WTC11 (cell line): ENCODE results near the gene EXOC3L4. TPM values are rescaled to one million over a fixed set of nuclear protein-coding genes. Genes with fewer than 3 reads are reported as not detected.

ENCODE experiments used
- ATAC-seq: fragments of 200-7000 bp; cut with Tn5 transposase; 2 replicates; pipeline ENCODE4 v1.10.0; 2021; ENCODE audit warnings: mild to moderate bottlenecking, moderate library complexity
- CTCF ChIA-PET: fragments of 300-600 bp; sonication (Branson Sonifier 250); formaldehyde crosslinking; loops from one replicate; lab custom pipeline; 2021; ENCODE audit warnings: antibody characterized with exemption; lab: Charles Lee
- POLR2A ChIA-PET: fragments of 350-600 bp; sonication (Branson Sonifier 250); formaldehyde crosslinking; loops from one replicate; lab custom pipeline; 2021; ENCODE audit warnings: antibody characterized with exemption; lab: Charles Lee
- DNase-seq: peaks from one replicate; pipeline ENCODE4 v3.0.0; 2021; ENCODE audit warnings: low spot score
- H3K27ac Mint-ChIP-seq: 2 replicates; pipeline ENCODE4 v1.8.0; 2021; ENCODE audit warnings: mixed read lengths
- H3K27me3 Mint-ChIP-seq: 2 replicates; pipeline ENCODE4 v1.8.0; 2021; ENCODE audit warnings: low read depth, mild to moderate bottlenecking, moderate library complexity, mixed read lengths
- H3K36me3 Mint-ChIP-seq: 2 replicates; pipeline ENCODE4 v1.8.0; 2021; ENCODE audit warnings: mixed read lengths
- H3K4me1 Mint-ChIP-seq: 2 replicates; pipeline ENCODE4 v1.8.0; 2022; ENCODE audit warnings: mixed read lengths
- H3K4me3 Mint-ChIP-seq: 2 replicates; pipeline ENCODE4 v1.8.0; 2021; ENCODE audit warnings: mild to moderate bottlenecking, moderate library complexity, mixed read lengths
- H3K9me3 Mint-ChIP-seq: 2 replicates; pipeline ENCODE4 v1.8.0; 2021; ENCODE audit warnings: mixed read lengths
- CBFB ChIP-seq: sonication (generic); formaldehyde crosslinking; IDR thresholded peaks from 2 replicates; pipeline ENCODE4 v1.8.1; 2022; ENCODE audit warnings: mild to moderate bottlenecking, low read depth, missing genetic modification reagents
- CREM ChIP-seq: sonication (generic); formaldehyde crosslinking; IDR thresholded peaks from 2 replicates; pipeline ENCODE4 v1.8.1; 2022; ENCODE audit warnings: mild to moderate bottlenecking, missing genetic modification reagents, moderate library complexity
- ETV6 ChIP-seq: sonication (generic); formaldehyde crosslinking; IDR thresholded peaks from 2 replicates; pipeline ENCODE4 v1.8.1; 2022; ENCODE audit warnings: mild to moderate bottlenecking, missing genetic modification reagents
- MXD4 ChIP-seq: fragments of 250-450 bp; sonication (Bioruptor Pico); IDR thresholded peaks from 2 replicates; pipeline ENCODE4 v1.8.0; 2021; ENCODE audit warnings: mild to moderate bottlenecking, moderate library complexity, borderline replicate concordance
- NR1H2 ChIP-seq: sonication (generic); formaldehyde crosslinking; IDR thresholded peaks from 2 replicates; pipeline ENCODE4 v1.9.0; 2021; ENCODE audit warnings: mild to moderate bottlenecking, moderate library complexity, missing genetic modification reagents
- NR3C1 ChIP-seq: sonication (generic); formaldehyde crosslinking; conservative IDR thresholded peaks from 2 replicates; pipeline ENCODE4 v1.8.1; 2023; ENCODE audit warnings: low read depth, mild to moderate bottlenecking, missing genetic modification reagents
- PRRX2 ChIP-seq: fragments of 250-450 bp; sonication (Bioruptor Pico); IDR thresholded peaks from 2 replicates; pipeline ENCODE4 v1.8.0; 2021; ENCODE audit warnings: mild to moderate bottlenecking
- RORB ChIP-seq: fragments of 250-450 bp; sonication (Bioruptor Pico); IDR thresholded peaks from 2 replicates; pipeline ENCODE4 v1.9.0; 2021; ENCODE audit warnings: mild to moderate bottlenecking
- SOX15 ChIP-seq: fragments of 250-450 bp; sonication (Bioruptor Pico); IDR thresholded peaks from 2 replicates; pipeline ENCODE4 v1.9.0; 2021; ENCODE audit warnings: mild to moderate bottlenecking
- TCF7 ChIP-seq: sonication (generic); formaldehyde crosslinking; IDR thresholded peaks from 2 replicates; pipeline ENCODE4 v1.8.0; 2022; ENCODE audit warnings: mild to moderate bottlenecking, low read depth, missing genetic modification reagents, moderate library complexity
- TEAD1 ChIP-seq: sonication (generic); formaldehyde crosslinking; IDR thresholded peaks from 2 replicates; pipeline ENCODE4 v1.8.0; 2022; ENCODE audit warnings: mild to moderate bottlenecking, missing genetic modification reagents
- TEAD4 ChIP-seq: sonication (generic); formaldehyde crosslinking; IDR thresholded peaks from 2 replicates; pipeline ENCODE4 v1.8.0; 2022; ENCODE audit warnings: mild to moderate bottlenecking, missing genetic modification reagents
- TP53 ChIP-seq: sonication (generic); formaldehyde crosslinking; IDR thresholded peaks from 2 replicates; pipeline ENCODE4 v1.8.1; 2023; ENCODE audit warnings: mild to moderate bottlenecking, missing genetic modification reagents
- ZNF671 ChIP-seq: fragments of 250-450 bp; sonication (Bioruptor Pico); IDR thresholded peaks from 2 replicates; pipeline ENCODE4 v1.8.0; 2021; ENCODE audit warnings: mild to moderate bottlenecking
- total RNA-seq: library from RNA; stranded (reverse); gene quantifications from 3 replicates; pipeline ENCODE4 v1.2.3, GENCODE V29; 2021
- TF ChIP-seq, protein P1 (sequence below): sonication (generic); formaldehyde crosslinking; IDR thresholded peaks from 2 replicates; pipeline ENCODE4 v1.8.0; 2022; ENCODE audit warnings: missing genetic modification reagents
- TF ChIP-seq, protein P2 (sequence below): fragments of 250-450 bp; sonication (Bioruptor Pico); IDR thresholded peaks from 2 replicates; pipeline ENCODE4 v1.9.0; 2021; ENCODE audit warnings: mild to moderate bottlenecking, borderline replicate concordance
- TF ChIP-seq, protein P3 (sequence below): sonication (generic); formaldehyde crosslinking; IDR thresholded peaks from 2 replicates; pipeline ENCODE4 v1.8.0; 2023; ENCODE audit warnings: missing genetic modification reagents, mild to moderate bottlenecking, borderline replicate concordance
- TF ChIP-seq, protein P4 (sequence below): sonication (generic); formaldehyde crosslinking; IDR thresholded peaks from 2 replicates; pipeline ENCODE4 v1.8.0; 2023; ENCODE audit warnings: mild to moderate bottlenecking, missing genetic modification reagents
- TF ChIP-seq, protein P5 (sequence below): sonication (generic); formaldehyde crosslinking; IDR thresholded peaks from 2 replicates; pipeline ENCODE4 v1.8.1; 2022; ENCODE audit warnings: mild to moderate bottlenecking, missing genetic modification reagents, moderate library complexity, borderline replicate concordance

The EXOC3L4 gene
- total RNA-seq, 1 experiment from 2014 or later = 0.42 TPM

DNA sequence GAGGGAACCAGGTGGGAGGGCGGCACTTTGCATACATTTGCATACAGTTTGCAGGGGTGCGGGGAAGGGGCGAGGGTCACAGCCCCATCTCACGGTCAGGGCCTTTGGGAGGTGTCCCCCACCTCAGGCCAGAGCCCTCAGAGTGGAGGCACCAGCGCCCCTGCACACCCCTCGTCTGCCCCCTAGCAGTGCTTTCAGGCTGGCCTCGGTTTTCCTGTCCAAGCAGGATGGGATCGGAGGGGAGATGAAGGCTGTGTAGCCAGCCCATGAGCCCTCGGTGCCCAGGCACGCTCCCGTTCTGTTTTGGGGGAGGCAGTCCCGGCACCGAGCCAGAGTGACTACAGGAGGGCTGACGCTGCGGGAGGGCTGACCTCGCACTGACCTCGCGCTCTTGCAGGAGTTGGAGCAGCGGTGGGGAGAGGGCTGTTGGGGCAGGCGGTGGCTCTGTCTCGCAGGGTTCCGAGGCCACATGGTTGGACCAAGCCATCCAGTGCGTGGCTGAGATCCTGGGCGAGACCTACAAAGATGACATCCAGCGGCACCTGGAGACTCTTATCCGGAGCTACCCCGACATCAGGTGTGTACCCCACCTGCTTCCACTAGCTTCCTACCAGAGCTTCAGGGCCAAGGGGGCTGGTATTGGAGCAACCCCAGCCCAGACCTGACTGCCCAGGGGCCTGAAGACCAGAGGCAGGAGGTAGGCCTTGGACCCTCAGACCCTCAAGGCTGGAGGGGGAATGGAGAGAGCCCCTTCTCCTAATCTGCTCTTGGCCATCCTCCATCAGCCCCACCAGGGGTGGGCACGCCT lies 13.6 kb downstream of the EXOC3L4 start:
- ATAC-seq (no peak), DNase-seq (no peak)
- POLR2A ChIA-PET = no interaction called here
- H3K27ac Mint-ChIP-seq = no peak overlapping the region
- H3K4me1 Mint-ChIP-seq = peaks cover 42% of the 10 kb centered on the region
- CTCF ChIA-PET = interaction anchor here (0.6 to 2.6 kb wide), 6 partner anchors 15 to 173 kb away, joined by 3 to 10 read pairs (median 6); partner anchors contain the start of gene TNFAIP2
- no peaks in the 10 kb centered on the region for H3K9me3 Mint-ChIP-seq
- H3K27me3 Mint-ChIP-seq = peaks cover 39% of the 10 kb centered on the region
- no peaks in the 10 kb centered on the region for H3K36me3 Mint-ChIP-seq
- H3K4me3 Mint-ChIP-seq = no peak overlapping the region
- no peak for TF ChIP-seq TEAD4 (CRISPR knock-in tag)
- TF ChIP-seq, protein P1, sequence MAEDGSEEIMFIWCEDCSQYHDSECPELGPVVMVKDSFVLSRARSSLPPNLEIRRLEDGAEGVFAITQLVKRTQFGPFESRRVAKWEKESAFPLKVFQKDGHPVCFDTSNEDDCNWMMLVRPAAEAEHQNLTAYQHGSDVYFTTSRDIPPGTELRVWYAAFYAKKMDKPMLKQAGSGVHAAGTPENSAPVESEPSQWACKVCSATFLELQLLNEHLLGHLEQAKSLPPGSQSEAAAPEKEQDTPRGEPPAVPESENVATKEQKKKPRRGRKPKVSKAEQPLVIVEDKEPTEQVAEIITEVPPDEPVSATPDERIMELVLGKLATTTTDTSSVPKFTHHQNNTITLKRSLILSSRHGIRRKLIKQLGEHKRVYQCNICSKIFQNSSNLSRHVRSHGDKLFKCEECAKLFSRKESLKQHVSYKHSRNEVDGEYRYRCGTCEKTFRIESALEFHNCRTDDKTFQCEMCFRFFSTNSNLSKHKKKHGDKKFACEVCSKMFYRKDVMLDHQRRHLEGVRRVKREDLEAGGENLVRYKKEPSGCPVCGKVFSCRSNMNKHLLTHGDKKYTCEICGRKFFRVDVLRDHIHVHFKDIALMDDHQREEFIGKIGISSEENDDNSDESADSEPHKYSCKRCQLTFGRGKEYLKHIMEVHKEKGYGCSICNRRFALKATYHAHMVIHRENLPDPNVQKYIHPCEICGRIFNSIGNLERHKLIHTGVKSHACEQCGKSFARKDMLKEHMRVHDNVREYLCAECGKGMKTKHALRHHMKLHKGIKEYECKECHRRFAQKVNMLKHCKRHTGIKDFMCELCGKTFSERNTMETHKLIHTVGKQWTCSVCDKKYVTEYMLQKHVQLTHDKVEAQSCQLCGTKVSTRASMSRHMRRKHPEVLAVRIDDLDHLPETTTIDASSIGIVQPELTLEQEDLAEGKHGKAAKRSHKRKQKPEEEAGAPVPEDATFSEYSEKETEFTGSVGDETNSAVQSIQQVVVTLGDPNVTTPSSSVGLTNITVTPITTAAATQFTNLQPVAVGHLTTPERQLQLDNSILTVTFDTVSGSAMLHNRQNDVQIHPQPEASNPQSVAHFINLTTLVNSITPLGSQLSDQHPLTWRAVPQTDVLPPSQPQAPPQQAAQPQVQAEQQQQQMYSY (CRISPR knock-in tag) = no peak
- TF ChIP-seq CREM (CRISPR knock-in tag) = no peak
- no peak for TF ChIP-seq PRRX2 (CRISPR knock-in tag)
- no peak for TF ChIP-seq ETV6 (CRISPR knock-in tag)
- no peak for TF ChIP-seq NR1H2 (CRISPR knock-in tag)
- TF ChIP-seq, protein P2, sequence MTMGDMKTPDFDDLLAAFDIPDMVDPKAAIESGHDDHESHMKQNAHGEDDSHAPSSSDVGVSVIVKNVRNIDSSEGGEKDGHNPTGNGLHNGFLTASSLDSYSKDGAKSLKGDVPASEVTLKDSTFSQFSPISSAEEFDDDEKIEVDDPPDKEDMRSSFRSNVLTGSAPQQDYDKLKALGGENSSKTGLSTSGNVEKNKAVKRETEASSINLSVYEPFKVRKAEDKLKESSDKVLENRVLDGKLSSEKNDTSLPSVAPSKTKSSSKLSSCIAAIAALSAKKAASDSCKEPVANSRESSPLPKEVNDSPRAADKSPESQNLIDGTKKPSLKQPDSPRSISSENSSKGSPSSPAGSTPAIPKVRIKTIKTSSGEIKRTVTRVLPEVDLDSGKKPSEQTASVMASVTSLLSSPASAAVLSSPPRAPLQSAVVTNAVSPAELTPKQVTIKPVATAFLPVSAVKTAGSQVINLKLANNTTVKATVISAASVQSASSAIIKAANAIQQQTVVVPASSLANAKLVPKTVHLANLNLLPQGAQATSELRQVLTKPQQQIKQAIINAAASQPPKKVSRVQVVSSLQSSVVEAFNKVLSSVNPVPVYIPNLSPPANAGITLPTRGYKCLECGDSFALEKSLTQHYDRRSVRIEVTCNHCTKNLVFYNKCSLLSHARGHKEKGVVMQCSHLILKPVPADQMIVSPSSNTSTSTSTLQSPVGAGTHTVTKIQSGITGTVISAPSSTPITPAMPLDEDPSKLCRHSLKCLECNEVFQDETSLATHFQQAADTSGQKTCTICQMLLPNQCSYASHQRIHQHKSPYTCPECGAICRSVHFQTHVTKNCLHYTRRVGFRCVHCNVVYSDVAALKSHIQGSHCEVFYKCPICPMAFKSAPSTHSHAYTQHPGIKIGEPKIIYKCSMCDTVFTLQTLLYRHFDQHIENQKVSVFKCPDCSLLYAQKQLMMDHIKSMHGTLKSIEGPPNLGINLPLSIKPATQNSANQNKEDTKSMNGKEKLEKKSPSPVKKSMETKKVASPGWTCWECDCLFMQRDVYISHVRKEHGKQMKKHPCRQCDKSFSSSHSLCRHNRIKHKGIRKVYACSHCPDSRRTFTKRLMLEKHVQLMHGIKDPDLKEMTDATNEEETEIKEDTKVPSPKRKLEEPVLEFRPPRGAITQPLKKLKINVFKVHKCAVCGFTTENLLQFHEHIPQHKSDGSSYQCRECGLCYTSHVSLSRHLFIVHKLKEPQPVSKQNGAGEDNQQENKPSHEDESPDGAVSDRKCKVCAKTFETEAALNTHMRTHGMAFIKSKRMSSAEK (CRISPR knock-in tag) = no peak
- TF ChIP-seq MXD4 (CRISPR knock-in tag) = no peak
- no peak for TF ChIP-seq TEAD1 (CRISPR knock-in tag)
- no peak for TF ChIP-seq RORB (CRISPR knock-in tag)
- no peak for TF ChIP-seq NR3C1
- TF ChIP-seq TP53 (CRISPR knock-in tag) = no peak
- TF ChIP-seq, protein P3, sequence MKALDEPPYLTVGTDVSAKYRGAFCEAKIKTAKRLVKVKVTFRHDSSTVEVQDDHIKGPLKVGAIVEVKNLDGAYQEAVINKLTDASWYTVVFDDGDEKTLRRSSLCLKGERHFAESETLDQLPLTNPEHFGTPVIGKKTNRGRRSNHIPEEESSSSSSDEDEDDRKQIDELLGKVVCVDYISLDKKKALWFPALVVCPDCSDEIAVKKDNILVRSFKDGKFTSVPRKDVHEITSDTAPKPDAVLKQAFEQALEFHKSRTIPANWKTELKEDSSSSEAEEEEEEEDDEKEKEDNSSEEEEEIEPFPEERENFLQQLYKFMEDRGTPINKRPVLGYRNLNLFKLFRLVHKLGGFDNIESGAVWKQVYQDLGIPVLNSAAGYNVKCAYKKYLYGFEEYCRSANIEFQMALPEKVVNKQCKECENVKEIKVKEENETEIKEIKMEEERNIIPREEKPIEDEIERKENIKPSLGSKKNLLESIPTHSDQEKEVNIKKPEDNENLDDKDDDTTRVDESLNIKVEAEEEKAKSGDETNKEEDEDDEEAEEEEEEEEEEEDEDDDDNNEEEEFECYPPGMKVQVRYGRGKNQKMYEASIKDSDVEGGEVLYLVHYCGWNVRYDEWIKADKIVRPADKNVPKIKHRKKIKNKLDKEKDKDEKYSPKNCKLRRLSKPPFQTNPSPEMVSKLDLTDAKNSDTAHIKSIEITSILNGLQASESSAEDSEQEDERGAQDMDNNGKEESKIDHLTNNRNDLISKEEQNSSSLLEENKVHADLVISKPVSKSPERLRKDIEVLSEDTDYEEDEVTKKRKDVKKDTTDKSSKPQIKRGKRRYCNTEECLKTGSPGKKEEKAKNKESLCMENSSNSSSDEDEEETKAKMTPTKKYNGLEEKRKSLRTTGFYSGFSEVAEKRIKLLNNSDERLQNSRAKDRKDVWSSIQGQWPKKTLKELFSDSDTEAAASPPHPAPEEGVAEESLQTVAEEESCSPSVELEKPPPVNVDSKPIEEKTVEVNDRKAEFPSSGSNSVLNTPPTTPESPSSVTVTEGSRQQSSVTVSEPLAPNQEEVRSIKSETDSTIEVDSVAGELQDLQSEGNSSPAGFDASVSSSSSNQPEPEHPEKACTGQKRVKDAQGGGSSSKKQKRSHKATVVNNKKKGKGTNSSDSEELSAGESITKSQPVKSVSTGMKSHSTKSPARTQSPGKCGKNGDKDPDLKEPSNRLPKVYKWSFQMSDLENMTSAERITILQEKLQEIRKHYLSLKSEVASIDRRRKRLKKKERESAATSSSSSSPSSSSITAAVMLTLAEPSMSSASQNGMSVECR = no peak
- TF ChIP-seq CBFB = no peak
- no peak for TF ChIP-seq SOX15
- TF ChIP-seq, protein P4, sequence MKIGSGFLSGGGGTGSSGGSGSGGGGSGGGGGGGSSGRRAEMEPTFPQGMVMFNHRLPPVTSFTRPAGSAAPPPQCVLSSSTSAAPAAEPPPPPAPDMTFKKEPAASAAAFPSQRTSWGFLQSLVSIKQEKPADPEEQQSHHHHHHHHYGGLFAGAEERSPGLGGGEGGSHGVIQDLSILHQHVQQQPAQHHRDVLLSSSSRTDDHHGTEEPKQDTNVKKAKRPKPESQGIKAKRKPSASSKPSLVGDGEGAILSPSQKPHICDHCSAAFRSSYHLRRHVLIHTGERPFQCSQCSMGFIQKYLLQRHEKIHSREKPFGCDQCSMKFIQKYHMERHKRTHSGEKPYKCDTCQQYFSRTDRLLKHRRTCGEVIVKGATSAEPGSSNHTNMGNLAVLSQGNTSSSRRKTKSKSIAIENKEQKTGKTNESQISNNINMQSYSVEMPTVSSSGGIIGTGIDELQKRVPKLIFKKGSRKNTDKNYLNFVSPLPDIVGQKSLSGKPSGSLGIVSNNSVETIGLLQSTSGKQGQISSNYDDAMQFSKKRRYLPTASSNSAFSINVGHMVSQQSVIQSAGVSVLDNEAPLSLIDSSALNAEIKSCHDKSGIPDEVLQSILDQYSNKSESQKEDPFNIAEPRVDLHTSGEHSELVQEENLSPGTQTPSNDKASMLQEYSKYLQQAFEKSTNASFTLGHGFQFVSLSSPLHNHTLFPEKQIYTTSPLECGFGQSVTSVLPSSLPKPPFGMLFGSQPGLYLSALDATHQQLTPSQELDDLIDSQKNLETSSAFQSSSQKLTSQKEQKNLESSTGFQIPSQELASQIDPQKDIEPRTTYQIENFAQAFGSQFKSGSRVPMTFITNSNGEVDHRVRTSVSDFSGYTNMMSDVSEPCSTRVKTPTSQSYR (CRISPR knock-in tag) = no peak
- TF ChIP-seq TCF7 (CRISPR knock-in tag) = no peak
- TF ChIP-seq, protein P5, sequence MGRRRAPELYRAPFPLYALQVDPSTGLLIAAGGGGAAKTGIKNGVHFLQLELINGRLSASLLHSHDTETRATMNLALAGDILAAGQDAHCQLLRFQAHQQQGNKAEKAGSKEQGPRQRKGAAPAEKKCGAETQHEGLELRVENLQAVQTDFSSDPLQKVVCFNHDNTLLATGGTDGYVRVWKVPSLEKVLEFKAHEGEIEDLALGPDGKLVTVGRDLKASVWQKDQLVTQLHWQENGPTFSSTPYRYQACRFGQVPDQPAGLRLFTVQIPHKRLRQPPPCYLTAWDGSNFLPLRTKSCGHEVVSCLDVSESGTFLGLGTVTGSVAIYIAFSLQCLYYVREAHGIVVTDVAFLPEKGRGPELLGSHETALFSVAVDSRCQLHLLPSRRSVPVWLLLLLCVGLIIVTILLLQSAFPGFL (CRISPR knock-in tag) = no peak
- no peak for TF ChIP-seq ZNF671
